GM20000 (cell line): Measurements from ENCODE around the gene RDH11.

Source experiments
- DNase-seq: peaks from one replicate; pipeline ENCODE4 v3.0.0; 2012; ENCODE audit warnings: low spot score
- CTCF ChIP-seq: IDR thresholded peaks from 2 replicates; pipeline ENCODE4 v1.5.1; 2012; ENCODE audit warnings: mild to moderate bottlenecking, control low read depth; ENCODE audit errors: extremely low read depth, missing control alignments

The RDH11 gene

DNA sequence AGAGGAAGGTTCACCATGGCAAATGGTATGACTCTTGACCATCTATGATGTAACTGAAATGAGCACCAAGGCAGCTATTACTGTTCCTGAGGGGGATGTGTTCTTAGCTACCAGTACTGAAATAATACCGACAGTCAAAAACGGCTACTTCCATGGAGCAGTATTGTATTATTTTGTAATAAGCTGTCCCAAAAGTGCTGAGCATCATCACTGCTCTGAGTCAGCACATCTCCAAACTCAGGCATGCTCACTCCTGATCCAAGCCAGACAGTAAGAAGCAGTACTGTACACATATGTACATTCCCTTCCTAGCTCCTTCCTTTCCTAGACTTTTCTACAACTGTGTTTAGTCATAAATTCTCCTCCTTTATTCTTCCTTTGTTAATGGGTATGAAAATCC is 29.7 kb downstream of the RDH11 start:
- no peak for TF ChIP-seq CTCF
- no peak for DNase-seq

GRCh38 chr14:67663633-67664032 is 31.9 kb downstream of the RDH11 start:
- DNase-seq, result no peak
- TF ChIP-seq CTCF, result no peak

GRCh38 chr14:67653651-67654280 is 41.8 kb downstream of the RDH11 start:
- DNase-seq, result no peak
- no peak for TF ChIP-seq CTCF

- TF ChIP-seq CTCF, result no peak
Measured at GRCh38 chr14:67652189-67652588, 43.4 kb downstream of the RDH11 start.

DNA sequence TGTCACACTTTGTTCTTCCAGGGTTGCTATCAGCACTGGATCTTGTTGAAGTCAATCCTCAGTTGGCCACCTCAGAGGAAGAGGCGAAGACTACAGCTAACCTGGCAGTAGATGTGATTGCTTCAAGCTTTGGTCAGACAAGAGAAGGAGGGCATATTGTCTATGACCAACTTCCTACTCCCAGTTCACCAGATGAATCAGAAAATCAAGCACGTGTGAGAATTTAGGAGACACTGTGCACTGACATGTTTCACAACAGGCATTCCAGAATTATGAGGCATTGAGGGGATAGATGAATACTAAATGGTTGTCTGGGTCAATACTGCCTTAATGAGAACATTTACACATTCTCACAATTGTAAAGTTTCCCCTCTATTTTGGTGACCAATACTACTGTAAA is 44.9 kb downstream of the RDH11 start:
- TF ChIP-seq CTCF, result no peak
- DNase-seq, result no peak

More at GRCh38 chr14:67652189-67652588, 43.4 kb downstream of the RDH11 start:
- no peak for DNase-seq

DNA sequence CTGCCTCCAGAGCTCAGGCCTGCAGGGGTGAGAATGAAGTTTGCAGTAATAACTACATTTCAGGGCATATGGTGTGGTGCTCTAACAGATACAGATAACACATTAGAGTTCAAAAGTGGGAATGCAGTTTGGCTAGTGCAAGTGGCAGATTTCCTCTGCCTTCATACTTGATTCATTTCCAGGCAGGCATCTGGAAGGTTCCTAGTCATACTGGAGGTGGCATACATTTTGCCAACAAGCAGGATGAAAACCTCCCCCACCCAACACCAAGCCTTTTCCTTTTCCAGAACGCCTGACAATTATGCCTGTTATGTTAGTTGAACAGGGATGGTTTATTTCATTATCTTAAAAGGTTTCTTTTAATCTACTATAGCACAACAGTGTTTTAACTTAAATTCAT is 45.4 kb downstream of the RDH11 start:
- TF ChIP-seq CTCF, result no peak
- DNase-seq, result no peak

- no peak for TF ChIP-seq CTCF
- no peak for DNase-seq
Measured at GRCh38 chr14:67646131-67646530, 49.4 kb downstream of the RDH11 start.
